HG02840 (cell line): ENCODE results near the gene OR6K2.
"Not testable (repeated sequence)": the region's sequence is repeated elsewhere in the genome, so short reads cannot be mapped to it uniquely, and the experiment has no call there.

Experiments
- ATAC-seq: cut with Tn5 transposase; IDR thresholded peaks from one replicate; pipeline ENCODE4 v1.9.1; 2021; ENCODE audit warnings: mild to moderate bottlenecking, moderate library complexity, moderate number of reproducible peaks; ENCODE audit not compliant: unreplicated experiment, low FRiP score

Gene OR6K2, protein sequence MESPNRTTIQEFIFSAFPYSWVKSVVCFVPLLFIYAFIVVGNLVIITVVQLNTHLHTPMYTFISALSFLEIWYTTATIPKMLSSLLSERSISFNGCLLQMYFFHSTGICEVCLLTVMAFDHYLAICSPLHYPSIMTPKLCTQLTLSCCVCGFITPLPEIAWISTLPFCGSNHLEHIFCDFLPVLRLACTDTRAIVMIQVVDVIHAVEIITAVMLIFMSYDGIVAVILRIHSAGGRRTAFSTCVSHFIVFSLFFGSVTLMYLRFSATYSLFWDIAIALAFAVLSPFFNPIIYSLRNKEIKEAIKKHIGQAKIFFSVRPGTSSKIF

GRCh38 chr1:158700552-158700951, at the start of gene OR6K2:
Gene OR6K2, minus strand, starts transcription at chr1:158700652. Its CDS starts 0 bp downstream, at chr1:158700652.
- no peak for ATAC-seq

DNA sequence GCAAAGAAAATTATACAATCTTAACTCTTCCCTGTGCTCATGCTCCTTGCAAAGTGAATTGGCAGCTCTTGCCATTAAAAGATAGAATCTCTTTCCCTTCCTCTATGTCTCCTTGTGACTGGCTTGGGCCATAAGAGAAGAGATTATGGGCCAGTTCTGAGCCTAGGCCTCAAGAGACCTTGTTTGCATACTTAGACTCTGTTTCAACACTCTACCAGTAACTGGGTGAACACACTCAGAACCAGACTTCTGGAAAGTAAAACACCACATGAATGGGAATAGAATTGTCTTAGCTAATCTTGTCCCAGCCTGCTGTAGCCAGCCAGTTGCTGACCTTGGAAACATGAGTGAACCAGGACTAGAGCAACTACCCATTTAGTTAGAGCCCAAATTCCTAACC, 35.4 kb upstream of the OR6K2 start:
- no peak for ATAC-seq

DNA sequence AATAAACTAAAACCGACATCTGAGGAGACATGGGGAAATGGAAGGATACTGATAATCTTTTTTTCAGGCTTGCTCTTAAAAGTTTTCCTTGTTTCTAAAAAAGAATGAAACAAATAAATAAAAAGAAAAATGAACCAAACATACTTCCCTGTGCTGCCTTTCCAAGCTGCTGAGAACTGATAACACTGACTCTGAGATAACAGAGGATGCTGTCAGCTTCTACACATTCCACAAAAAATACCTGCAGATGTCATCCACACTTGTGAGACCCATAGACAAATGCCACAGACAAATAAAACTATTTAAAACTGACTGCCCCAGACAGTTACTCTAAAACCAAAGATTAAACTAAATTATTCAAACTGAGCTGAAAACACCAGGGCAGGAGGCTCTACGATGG, 32.1 kb upstream of the OR6K2 start:
- ATAC-seq: no peak

DNA sequence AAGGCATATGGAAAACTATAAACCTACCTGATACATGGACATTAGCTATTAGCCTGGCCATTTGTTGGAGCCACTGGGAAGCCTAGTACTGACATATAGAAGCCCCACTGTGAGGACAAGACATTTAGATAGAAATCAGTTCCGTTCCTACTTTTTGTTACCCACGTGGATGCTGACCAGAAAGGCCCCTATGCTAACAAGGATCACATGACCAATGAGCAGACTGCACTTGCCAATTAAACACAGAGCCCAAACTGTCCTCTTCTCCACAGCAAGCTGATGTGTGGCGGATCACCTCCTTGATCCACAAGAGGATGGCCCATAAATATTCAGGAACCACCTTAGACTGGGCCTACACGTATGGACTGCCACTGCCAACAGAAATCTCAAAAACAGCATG, 31.3 kb upstream of the OR6K2 start:
- ATAC-seq: no peak

GRCh38 chr1:158730453-158730852, 30.0 kb upstream of the OR6K2 start:
- no peak for ATAC-seq

DNA sequence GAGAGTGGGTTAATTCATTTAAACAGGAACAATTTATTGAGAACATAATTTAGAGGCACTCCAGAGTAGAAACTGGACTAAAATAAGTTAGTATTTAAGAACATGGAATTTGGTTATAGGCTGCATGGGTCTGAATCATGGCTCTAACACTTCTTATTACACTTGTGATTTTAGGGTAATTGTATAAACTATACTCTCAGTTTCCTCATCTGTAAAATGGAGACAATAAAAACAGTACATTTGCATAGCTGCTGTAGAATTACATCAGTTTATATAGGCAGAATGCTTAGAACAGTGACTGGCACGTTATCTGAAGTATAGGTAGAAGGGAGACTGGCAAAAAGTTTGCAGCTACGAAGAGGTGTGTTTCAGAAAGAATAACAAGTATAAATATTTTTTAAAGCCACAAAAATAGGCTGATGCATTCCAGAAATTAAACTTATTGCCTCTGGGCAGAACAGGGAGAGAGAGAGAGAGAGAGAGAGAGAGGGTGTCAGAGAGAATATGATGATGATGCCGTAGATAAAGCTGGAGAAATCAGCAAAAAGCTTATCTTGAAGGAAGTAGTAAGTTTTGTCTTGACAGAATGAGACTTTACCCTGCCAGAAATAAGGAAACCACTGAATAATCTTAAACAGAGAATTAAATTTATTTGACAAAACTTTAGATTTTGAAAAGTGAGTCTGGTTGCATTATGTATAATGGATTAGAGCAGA, 28.2 kb upstream of the OR6K2 start:
- ATAC-seq: no peak

DNA sequence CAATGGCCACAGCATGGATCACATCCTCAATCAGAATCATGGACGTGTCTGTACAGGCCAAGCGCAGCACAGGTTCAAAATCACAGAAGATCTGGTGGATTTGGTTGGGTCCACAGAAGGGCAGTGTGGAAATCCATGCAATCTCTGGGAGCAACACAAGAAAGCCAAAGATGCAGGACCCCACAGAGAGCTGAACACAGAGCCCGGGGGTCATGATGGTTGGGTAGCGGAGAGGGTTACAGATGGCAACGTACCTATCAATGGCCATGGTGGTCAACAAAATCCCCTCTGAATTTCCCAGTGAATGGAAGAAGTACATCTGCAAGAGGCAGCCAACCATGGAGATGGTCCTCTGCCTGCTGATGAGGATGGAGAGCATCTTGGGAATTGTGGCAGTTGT, 24.0 kb upstream of the OR6K2 start:
- no peak for ATAC-seq

GRCh38 chr1:158720620-158721019, 20.2 kb upstream of the OR6K2 start, which contains the start of gene OR6K3:
Gene OR6K3, minus strand, starts transcription at chr1:158720720. Its CDS starts 2,605 bp downstream, at chr1:158718115.
- ATAC-seq: no peak

GRCh38 chr1:158719664-158720063, 19.2 kb upstream of the OR6K2 start:
- ATAC-seq: no peak

DNA sequence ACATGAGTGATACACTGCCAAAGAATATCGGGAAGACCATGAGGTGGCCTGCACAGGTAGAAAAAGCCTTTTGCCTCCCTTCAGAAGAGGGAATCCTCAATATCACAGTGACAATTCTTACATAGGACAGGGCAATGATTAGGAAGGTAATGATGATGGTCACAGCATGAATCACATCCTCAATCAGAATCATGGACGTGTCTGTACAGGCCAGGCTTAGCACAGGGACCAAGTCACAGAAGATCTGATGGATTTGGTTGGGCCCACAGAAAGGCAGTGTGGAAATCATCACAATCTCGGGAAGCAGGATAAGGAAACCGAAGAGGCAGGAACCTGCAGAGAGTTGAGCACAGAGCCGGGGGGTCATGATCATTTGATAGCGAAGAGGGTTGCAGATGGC, 16.9 kb upstream of the OR6K2 start:
- no peak for ATAC-seq

GRCh38 chr1:158716335-158716734, 15.9 kb upstream of the OR6K2 start:
- ATAC-seq: no peak

DNA sequence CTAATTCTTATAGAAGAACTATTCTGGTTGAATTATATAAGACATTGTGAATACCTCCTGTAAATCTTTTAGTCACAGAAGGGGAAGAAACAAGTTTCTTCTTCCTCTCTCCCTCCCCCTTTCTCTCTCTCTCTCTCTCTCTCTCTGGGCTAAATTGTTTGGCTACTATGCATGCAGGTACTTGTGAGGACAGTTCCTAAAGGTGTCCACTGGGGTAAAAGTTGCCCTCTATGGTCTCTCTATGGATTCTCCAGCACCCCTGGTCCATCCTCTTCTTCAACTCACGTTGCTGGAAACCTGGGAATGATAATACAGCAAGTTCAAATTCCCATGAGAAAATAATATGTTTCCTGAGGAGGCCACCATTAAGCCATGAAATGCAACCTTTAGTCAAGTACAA, 14.3 kb upstream of the OR6K2 start:
- no peak for ATAC-seq

DNA sequence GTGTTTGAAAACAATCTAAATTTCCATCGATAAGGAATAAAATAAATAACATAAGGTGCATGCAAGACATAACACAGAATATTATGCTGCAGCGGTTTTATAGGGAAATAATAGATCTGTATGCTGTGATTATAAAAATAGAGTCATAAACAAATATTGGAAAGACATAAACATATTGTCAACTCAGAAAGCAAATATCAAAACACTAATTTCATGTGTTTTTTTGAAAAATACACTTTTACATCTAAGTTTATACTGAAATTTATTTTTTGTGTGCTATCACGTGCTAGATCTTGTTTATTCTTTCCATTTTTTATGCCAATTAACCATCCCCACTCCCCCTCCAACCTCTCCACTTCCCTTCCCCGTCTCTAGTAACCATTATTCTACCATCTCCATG, 10.6 kb upstream of the OR6K2 start:
- no peak for ATAC-seq

GRCh38 chr1:158706096-158706495, 5.6 kb upstream of the OR6K2 start:
- ATAC-seq: no peak

DNA sequence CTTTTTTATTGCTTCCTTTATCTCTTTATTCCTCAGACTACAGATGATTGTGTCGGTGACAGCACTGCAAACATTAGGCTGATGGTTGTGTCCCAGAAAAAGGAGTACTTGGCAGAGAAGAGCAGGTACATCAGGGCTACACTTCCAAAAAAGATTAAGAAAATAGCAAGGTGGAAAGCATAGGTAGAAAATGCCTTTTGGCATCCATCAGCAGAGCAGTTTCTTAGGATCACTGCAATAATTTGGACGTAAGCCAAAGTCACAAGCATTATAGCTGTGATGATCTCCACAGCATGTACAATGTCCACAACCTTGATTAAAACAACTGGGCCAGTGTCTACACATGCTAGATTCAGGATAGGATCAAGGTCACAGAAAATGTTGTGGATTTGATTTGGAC, 5.9 kb downstream of the OR6K2 start:
- no peak for ATAC-seq

- no peak for ATAC-seq
Observed at GRCh38 chr1:158692356-158692755, 8.1 kb downstream of the OR6K2 start.

- no peak for ATAC-seq
Observed at GRCh38 chr1:158691907-158692306, 8.5 kb downstream of the OR6K2 start.

DNA sequence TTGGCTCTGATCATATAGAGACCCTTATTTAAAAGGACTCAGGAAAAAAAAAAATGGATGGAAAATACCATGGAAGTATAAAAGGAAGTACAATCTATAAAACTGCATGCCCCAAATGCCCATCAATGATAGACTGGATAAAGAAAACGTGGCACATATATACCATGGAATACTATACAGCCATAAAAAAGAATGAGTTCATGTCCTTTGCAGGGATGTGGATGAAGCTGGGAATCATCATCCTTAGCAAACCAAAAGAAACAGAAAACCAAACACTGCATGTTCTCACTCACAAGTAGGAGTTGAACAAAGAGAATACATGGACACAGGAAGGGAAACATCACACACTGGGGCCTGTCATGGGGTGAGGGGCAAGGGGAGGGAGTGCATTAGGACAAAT, 9.3 kb downstream of the OR6K2 start:
- ATAC-seq: not testable (repeated sequence)

GRCh38 chr1:158689875-158690274, 10.6 kb downstream of the OR6K2 start:
- ATAC-seq: no peak

- ATAC-seq: no peak
Observed at GRCh38 chr1:158689110-158689509, 11.3 kb downstream of the OR6K2 start.

DNA sequence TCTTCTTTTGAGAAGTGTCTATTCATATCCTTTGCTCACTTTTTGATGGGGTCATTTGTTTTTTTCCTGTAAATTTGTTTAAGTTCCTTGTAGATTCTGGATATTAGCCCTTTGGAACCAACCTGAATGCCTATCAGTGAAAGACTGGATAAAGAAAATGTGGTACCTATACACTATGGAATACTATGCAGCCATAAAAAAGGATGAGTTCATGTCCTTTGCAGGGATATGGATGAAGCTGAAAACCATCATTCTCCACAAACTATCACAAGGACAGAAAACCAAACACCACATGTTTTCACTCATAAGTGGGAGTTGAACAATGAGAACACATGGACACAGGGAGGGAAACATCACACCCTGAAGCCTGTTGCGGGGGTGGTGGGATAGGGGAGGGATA, 12.1 kb downstream of the OR6K2 start:
- ATAC-seq: not testable (repeated sequence)

DNA sequence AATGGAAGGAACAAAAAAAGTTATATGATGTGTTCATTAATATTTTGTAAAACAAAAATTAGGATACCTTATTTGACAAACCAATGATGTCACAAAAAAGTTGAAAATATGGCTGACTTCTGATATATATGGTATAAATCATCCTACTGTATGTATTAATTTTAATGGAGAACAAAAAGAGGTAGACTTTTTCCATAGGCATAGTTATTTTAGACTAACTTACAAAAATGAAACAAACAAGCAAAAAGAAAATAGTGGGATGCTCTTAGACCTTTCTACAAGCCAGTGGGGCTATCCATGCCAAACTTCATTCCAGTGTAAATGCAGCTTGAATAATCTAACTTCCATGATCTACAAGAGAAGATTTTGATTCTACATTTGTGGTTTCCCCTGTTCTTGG, 13.4 kb downstream of the OR6K2 start:
- ATAC-seq: no peak
